ENCODE measurements around the gene PIK3AP1. TPM values are rescaled to one million over a fixed set of nuclear protein-coding genes. Genes with fewer than 3 reads are reported as not detected.

Gene PIK3AP1
- total RNA-seq, 1 experiment from 2014 or later, result 131 TPM

DNA sequence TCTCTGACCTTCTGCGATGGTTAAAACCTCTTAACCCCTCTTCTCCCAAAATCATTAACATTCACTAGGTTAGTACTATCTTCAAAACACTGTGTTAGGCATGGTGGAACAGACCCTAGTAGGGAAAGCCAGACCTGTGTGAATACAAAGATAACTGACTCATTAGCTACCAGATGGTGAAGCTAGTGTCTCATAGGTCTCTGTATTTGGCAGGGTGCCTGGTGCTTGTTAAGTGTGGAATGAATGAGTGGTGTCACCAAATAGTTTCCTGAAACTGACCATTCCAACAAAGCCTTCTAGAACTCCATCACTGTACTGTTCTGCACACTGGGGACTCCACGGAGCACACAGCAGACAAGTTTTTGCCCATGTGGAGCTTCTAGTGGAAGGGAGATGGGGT, 105.8 kb downstream of the PIK3AP1 start:
- no peak overlapping the region for H3K4me3 ChIP-seq (ENCODE audit: low read length)
- H3K9ac ChIP-seq (ENCODE audit: low read length), result no peak overlapping the region
- peaks cover 13% of the 10 kb centered on the region for H3K36me3 ChIP-seq (ENCODE audit: insufficient read depth, low read length)
- H3K4me2 ChIP-seq (ENCODE audit: low read depth, low read length, poor library complexity, severe bottlenecking), result no peak overlapping the region
- H3K9me2 ChIP-seq (replicated peaks; ENCODE audit: insufficient read depth, low read length), result no peaks in the 10 kb centered on the region
- H4K20me1 ChIP-seq (ENCODE audit: insufficient read depth, low read depth, low read length), result no peaks in the 10 kb centered on the region
- no peaks in the 10 kb centered on the region for H3K27me3 ChIP-seq (ENCODE audit: low read length)
- H3K27ac ChIP-seq (ENCODE audit: low read length), result no peak overlapping the region
- DNase-seq, result no peak
- no peaks in the 10 kb centered on the region for H3K4me1 ChIP-seq (ENCODE audit: low read length)
- H3K79me2 ChIP-seq (ENCODE audit: low read length), result no peaks in the 10 kb centered on the region; the same call in 1 of the 2 replicates
- H2AFZ ChIP-seq (ENCODE audit: low read length), result no peak overlapping the region
- H3K9me3 ChIP-seq (ENCODE audit: low read length), result no peaks in the 10 kb centered on the region

DNA sequence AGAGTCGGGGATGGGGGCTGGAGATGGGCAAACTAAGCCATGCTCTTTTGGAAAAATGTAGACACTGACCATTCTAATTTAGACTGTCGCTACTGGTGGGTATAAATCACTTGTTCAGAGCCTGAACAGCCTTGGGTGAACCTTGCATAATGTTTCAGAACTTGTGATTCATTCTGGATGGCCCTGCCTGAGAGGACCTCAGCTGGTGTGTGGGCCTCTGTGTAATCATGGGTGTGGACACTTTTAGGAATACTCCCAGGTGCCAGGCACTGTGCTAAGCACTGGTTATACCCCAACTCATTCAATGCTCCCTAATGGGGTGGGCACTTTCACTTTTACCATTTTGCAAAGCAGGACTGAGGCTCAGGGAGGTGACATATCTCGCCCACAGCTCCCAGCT, 106.7 kb downstream of the PIK3AP1 start:
- H3K27ac ChIP-seq (ENCODE audit: low read length), result no peak overlapping the region
- no peak overlapping the region for H3K4me2 ChIP-seq (ENCODE audit: low read depth, low read length, poor library complexity, severe bottlenecking)
- no peaks in the 10 kb centered on the region for H3K9me2 ChIP-seq (replicated peaks; ENCODE audit: insufficient read depth, low read length)
- no peaks in the 10 kb centered on the region for H3K4me1 ChIP-seq (ENCODE audit: low read length)
- no peak for DNase-seq
- no peaks in the 10 kb centered on the region; the same call in 1 of the 2 replicates for H3K79me2 ChIP-seq (ENCODE audit: low read length)
- no peaks in the 10 kb centered on the region for H4K20me1 ChIP-seq (ENCODE audit: insufficient read depth, low read depth, low read length)
- no peak overlapping the region for H2AFZ ChIP-seq (ENCODE audit: low read length)
- no peak overlapping the region for H3K4me3 ChIP-seq (ENCODE audit: low read length)
- no peaks in the 10 kb centered on the region for H3K9me3 ChIP-seq (ENCODE audit: low read length)
- peaks cover 16% of the 10 kb centered on the region for H3K36me3 ChIP-seq (ENCODE audit: insufficient read depth, low read length)
- H3K9ac ChIP-seq (ENCODE audit: low read length), result no peak overlapping the region
- H3K27me3 ChIP-seq (ENCODE audit: low read length), result no peaks in the 10 kb centered on the region

DNA sequence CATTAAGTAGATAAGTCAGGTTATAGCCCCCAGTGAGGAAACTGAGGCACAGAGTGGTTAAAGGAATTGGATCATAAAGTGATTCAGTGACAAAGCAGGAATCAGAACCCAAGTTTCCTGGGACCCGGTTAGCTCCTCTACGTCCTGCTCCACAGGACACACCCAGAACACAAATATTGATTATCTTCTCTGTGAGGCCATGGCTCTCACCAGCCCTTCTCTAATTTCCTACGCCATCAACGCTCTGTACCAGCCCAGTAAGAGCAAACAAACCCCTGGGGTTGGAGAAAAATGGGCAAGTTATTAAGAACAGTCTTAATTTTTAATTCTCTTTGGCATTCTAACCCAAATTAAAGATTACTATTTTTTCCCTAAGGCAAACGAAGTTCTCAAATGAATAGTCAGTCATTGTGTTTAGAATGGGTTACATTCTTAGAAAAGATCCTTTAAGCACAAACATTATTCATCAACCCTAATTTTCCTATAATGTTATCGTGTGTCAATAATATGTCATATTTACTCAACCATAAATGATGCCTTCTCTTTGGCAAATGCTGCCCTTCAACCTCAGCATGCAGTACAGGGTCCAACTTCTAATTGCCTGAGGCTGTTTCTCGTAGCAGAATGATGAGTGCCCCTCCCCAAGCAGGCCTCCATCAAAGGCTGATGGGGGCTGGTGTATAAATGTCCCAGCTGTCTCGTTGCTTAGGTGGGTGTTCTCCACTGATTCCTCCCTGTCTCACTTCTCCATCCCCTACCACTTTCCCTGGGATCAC, 108.1 kb downstream of the PIK3AP1 start:
- Histone ChIP-seq H3K36me3 (ENCODE audit: insufficient read depth, low read length) (peaks cover 23% of the 10 kb centered on the region), H3K4me1 (ENCODE audit: low read length) (no peaks in the 10 kb centered on the region), H3K27ac (ENCODE audit: low read length) (no peak overlapping the region), H3K79me2 (ENCODE audit: low read length) (no peaks in the 10 kb centered on the region; the same call in 1 of the 2 replicates), H3K9me3 (ENCODE audit: low read length) (no peaks in the 10 kb centered on the region), H3K27me3 (ENCODE audit: low read length) (no peaks in the 10 kb centered on the region), H3K4me2 (ENCODE audit: low read depth, low read length, poor library complexity, severe bottlenecking) (no peak overlapping the region), H4K20me1 (ENCODE audit: insufficient read depth, low read depth, low read length) (no peaks in the 10 kb centered on the region), H3K9ac (ENCODE audit: low read length) (no peak overlapping the region), H3K9me2 (replicated peaks; ENCODE audit: insufficient read depth, low read length) (no peaks in the 10 kb centered on the region), H3K4me3 (ENCODE audit: low read length) (no peak overlapping the region), H2AFZ (ENCODE audit: low read length) (no peak overlapping the region)
- DNase-seq, result no peak

DNA sequence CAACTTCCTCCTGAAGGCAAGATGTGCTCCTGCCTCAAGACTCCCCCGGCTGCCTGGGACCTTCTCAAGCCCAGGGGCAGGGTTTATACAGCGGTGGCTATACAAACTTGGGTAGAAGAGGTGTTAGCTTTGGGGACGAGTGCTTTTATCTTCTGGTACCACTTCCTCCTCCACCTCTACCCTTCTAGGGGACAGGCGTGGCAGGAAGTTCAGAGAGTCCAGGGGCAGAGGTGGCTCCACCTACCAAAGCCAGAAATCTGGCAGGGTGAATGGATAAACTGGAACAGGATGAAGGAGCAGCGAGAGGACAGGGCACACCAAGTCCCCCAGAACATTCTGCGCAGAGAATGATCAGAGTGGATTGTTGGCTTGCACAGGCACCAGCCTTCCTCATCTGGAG, 109.5 kb downstream of the PIK3AP1 start:
- no peaks in the 10 kb centered on the region for H3K4me1 ChIP-seq (ENCODE audit: low read length)
- no peak overlapping the region for H3K9ac ChIP-seq (ENCODE audit: low read length)
- no peaks in the 10 kb centered on the region; the same call in 1 of the 2 replicates for H3K79me2 ChIP-seq (ENCODE audit: low read length)
- H3K4me3 ChIP-seq (ENCODE audit: low read length), result no peak overlapping the region
- no peaks in the 10 kb centered on the region for H4K20me1 ChIP-seq (ENCODE audit: insufficient read depth, low read depth, low read length)
- peaks cover 28% of the 10 kb centered on the region for H3K36me3 ChIP-seq (ENCODE audit: insufficient read depth, low read length)
- no peak overlapping the region for H3K27ac ChIP-seq (ENCODE audit: low read length)
- DNase-seq, result no peak
- H3K9me2 ChIP-seq (replicated peaks; ENCODE audit: insufficient read depth, low read length), result no peaks in the 10 kb centered on the region
- H3K9me3 ChIP-seq (ENCODE audit: low read length), result no peaks in the 10 kb centered on the region
- no peaks in the 10 kb centered on the region for H3K27me3 ChIP-seq (ENCODE audit: low read length)
- H2AFZ ChIP-seq (ENCODE audit: low read length), result no peak overlapping the region
- H3K4me2 ChIP-seq (ENCODE audit: low read depth, low read length, poor library complexity, severe bottlenecking), result no peak overlapping the region

DNA sequence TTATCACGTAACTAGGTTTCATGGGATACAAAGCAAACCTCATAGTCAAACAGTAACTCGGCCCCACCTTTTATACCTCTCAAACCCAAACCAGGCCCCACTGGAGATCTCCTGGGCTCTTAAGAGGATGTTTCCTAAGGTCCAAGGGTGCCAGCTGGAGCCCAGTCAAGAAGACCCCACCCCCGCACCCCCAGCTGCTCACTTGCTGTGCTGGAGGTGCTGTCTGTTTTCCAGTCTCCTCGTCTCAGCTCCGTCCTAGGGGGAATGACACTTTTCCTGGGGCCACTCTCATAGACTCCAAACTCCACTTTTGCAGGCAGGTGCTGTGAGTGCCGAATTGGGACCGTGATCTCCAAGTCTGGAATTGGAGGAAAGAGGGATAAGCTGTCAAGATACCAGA, 110.8 kb downstream of the PIK3AP1 start:
- Histone ChIP-seq H3K9me2 (replicated peaks; ENCODE audit: insufficient read depth, low read length) (no peaks in the 10 kb centered on the region), H3K27ac (ENCODE audit: low read length) (no peak overlapping the region), H3K27me3 (ENCODE audit: low read length) (no peaks in the 10 kb centered on the region), H3K9me3 (ENCODE audit: low read length) (no peaks in the 10 kb centered on the region), H3K4me3 (ENCODE audit: low read length) (no peak overlapping the region), H3K4me1 (ENCODE audit: low read length) (no peaks in the 10 kb centered on the region), H3K4me2 (ENCODE audit: low read depth, low read length, poor library complexity, severe bottlenecking) (no peak overlapping the region), H2AFZ (ENCODE audit: low read length) (no peak overlapping the region), H3K9ac (ENCODE audit: low read length) (no peak overlapping the region), H4K20me1 (ENCODE audit: insufficient read depth, low read depth, low read length) (no peaks in the 10 kb centered on the region), H3K36me3 (ENCODE audit: insufficient read depth, low read length) (peaks cover 21% of the 10 kb centered on the region), H3K79me2 (ENCODE audit: low read length) (no peaks in the 10 kb centered on the region; the same call in 1 of the 2 replicates)
- DNase-seq, result no peak

DNA sequence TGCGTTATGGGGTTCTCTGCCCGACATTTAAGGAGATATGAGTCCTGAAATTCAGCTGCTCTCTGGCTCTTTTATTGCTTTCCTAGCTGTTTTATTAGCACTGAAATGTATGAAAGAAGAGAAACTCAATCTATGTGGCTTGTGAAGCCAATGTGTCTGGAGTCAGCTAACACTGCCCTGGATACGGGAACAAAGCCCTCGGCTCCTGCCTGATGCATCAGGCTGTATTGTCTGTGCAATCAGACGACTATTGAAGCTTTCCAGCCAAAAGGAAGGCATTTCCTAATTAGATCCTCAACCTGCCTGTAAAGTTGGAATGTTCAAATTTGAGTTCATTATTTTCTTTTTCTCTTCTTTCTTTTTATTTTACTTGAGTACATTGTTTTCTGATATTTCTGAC, 111.5 kb downstream of the PIK3AP1 start:
- Histone ChIP-seq H3K27me3 (ENCODE audit: low read length) (no peaks in the 10 kb centered on the region), H4K20me1 (ENCODE audit: insufficient read depth, low read depth, low read length) (no peaks in the 10 kb centered on the region), H3K4me3 (ENCODE audit: low read length) (no peak overlapping the region), H3K27ac (ENCODE audit: low read length) (no peak overlapping the region), H2AFZ (ENCODE audit: low read length) (no peak overlapping the region), H3K9me3 (ENCODE audit: low read length) (no peaks in the 10 kb centered on the region), H3K79me2 (ENCODE audit: low read length) (no peaks in the 10 kb centered on the region; the same call in 1 of the 2 replicates), H3K36me3 (ENCODE audit: insufficient read depth, low read length) (peaks cover 23% of the 10 kb centered on the region), H3K4me1 (ENCODE audit: low read length) (no peaks in the 10 kb centered on the region), H3K9ac (ENCODE audit: low read length) (no peak overlapping the region), H3K4me2 (ENCODE audit: low read depth, low read length, poor library complexity, severe bottlenecking) (no peak overlapping the region), H3K9me2 (replicated peaks; ENCODE audit: insufficient read depth, low read length) (no peaks in the 10 kb centered on the region)
- no peak for DNase-seq

DNA sequence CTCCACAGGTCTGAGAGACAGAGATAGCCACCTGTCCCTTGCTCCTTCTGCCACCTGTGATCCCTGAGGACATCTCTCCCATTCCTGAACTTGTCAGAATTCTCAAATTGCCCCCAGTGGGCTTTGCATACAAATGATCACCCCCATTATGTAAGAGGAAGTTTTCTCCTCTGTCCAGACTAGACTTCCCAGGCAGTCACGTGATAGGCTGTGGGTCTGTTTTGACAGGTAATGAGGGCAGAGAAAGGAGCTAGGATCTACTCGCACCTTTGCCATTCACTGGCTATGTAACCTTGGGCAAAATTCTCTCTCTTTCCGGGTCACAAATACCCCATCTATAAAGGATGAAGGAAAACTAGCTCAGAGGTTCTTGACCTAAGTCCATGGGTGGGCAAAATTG, 112.1 kb downstream of the PIK3AP1 start:
- peaks cover 23% of the 10 kb centered on the region for H3K36me3 ChIP-seq (ENCODE audit: insufficient read depth, low read length)
- H4K20me1 ChIP-seq (ENCODE audit: insufficient read depth, low read depth, low read length), result no peaks in the 10 kb centered on the region

DNA sequence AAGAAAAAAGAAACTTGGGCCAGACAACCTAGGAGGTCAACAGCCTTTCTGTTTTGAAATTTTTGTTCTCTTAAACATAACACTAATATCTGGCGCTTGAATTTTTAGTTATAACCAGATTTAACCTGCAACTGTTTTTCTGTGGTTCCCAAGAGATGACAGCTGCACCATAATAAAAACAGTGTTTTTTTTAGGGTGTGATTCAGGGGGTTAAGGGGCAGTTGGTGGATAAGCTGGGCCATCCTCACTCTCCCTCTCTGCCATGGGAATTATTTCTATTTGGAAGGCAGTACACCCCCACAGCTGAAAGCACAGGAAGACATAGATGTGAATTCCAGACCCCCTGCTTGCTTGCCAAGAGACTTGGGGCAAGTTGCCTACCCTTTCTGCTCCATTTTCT, 113.4 kb downstream of the PIK3AP1 start:
- H3K27ac ChIP-seq (ENCODE audit: low read length), result no peak overlapping the region
- H3K9me2 ChIP-seq (replicated peaks; ENCODE audit: insufficient read depth, low read length), result no peaks in the 10 kb centered on the region
- no peak overlapping the region for H3K4me3 ChIP-seq (ENCODE audit: low read length)
- no peaks in the 10 kb centered on the region for H4K20me1 ChIP-seq (ENCODE audit: insufficient read depth, low read depth, low read length)
- H3K79me2 ChIP-seq (ENCODE audit: low read length), result no peaks in the 10 kb centered on the region; the same call in 1 of the 2 replicates
- no peaks in the 10 kb centered on the region for H3K27me3 ChIP-seq (ENCODE audit: low read length)
- H2AFZ ChIP-seq (ENCODE audit: low read length), result no peak overlapping the region
- DNase-seq, result no peak
- H3K4me2 ChIP-seq (ENCODE audit: low read depth, low read length, poor library complexity, severe bottlenecking), result no peak overlapping the region
- H3K4me1 ChIP-seq (ENCODE audit: low read length), result no peaks in the 10 kb centered on the region
- H3K9me3 ChIP-seq (ENCODE audit: low read length), result no peaks in the 10 kb centered on the region
- no peak overlapping the region for H3K9ac ChIP-seq (ENCODE audit: low read length)
- peaks cover 22% of the 10 kb centered on the region for H3K36me3 ChIP-seq (ENCODE audit: insufficient read depth, low read length)

More for the DNA sequence above, 112.1 kb downstream of the PIK3AP1 start:
- H3K27ac ChIP-seq (ENCODE audit: low read length), result no peak overlapping the region
- no peaks in the 10 kb centered on the region for H3K9me3 ChIP-seq (ENCODE audit: low read length)
- no peak overlapping the region for H2AFZ ChIP-seq (ENCODE audit: low read length)
- no peaks in the 10 kb centered on the region for H3K9me2 ChIP-seq (replicated peaks; ENCODE audit: insufficient read depth, low read length)
- H3K9ac ChIP-seq (ENCODE audit: low read length), result no peak overlapping the region
- no peaks in the 10 kb centered on the region for H3K4me1 ChIP-seq (ENCODE audit: low read length)
- DNase-seq, result no peak
- no peaks in the 10 kb centered on the region; the same call in 1 of the 2 replicates for H3K79me2 ChIP-seq (ENCODE audit: low read length)
- H3K4me2 ChIP-seq (ENCODE audit: low read depth, low read length, poor library complexity, severe bottlenecking), result no peak overlapping the region
- H3K4me3 ChIP-seq (ENCODE audit: low read length), result no peak overlapping the region
- no peaks in the 10 kb centered on the region for H3K27me3 ChIP-seq (ENCODE audit: low read length)
